GM18868 (cell line): Measurements from ENCODE around the gene COMP.
"Not testable (repeated sequence)": the region's sequence is repeated elsewhere in the genome, so short reads cannot be mapped to it uniquely, and the experiment has no call there.

ENCODE experiments used
- ATAC-seq: cut with Tn5 transposase; IDR thresholded peaks from one replicate; pipeline ENCODE4 v1.9.1; 2021; ENCODE audit warnings: mild to moderate bottlenecking, moderate library complexity; ENCODE audit not compliant: unreplicated experiment

COMP gene

DNA sequence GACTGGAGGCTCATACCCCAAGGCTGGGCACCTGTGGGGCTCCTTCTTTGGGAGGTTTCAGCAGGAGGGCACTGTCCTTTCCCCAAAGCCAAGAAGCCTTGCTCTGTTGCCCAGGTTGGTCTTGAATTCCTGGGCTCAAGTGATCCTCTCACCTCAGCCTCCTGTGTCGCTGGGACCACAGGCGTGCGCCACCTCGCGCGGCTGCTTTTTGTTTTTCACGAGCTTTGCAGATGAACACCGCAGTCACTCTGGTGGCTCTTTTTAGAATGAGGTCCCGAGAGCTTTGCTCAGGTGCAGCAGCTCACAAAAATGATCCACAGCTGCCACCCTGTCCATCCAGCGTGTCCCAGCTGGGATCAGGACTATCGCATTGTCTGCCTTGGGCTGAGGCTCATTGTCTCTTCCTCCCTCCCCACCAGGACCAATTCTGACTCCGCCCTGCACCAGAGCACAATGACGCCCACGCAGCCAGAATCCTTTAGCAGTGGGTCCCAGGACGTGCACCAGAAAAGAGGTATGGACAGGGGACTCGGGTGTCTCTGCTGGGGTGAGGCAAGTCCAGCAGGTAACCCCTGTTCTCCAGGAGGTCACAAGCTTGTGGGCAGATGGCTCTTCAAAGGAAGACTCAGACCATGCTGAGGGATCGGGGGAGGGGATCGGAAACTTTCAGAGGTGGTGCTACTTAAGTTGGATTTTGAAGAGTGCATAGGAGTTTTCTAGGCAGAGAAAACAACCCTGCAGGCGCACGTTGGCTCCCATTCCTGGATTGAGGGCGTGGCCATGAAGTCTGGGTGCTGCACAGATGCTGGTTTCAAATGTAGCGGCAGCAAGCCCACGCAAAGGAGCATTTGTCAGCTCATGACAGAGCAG lies 41.5 kb downstream of the COMP start:
- no peak for ATAC-seq

DNA sequence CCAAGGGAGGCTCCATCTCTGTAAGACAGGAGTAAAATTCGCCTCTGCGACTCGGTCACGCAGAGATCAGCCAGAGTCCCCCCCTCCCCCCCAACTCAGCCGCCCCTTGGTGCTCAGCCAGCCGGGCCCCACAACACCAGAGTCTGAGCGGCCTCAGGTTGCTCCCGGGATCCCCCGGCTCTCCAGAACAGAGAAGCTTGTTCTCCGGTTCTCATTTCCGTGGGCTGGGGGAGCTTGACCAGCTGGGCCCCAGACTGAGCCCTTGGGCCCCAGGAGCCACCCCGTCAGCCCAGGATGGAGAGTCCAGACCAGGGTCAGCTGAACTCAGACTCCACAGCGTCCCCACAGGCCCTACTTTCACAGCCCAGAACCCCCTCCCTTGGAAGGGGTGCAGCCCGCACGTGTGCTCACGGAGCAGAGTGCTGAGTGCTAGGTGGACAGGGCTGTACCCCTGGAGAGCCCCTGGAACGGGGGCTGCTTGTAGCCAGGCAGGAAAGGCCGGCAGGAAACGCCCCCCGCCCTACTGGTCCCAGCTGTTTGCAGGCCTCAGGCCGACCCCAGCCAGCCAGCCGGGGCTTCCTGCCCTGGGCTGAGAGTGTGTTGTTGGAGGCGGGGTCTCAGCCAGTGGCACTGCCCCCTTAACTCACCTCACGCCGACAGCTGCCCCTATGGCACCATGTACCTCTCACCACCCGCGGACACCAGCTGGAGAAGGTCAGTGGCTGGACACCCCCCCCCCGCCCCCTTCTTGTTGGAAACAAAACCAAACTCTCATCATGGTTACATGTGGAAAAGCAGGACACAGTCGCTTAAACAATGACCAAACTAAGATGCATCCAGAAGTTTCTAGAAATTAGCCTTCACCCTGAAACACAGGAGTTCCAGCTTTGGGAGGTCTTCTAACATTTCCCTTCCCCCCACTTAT lies 44.4 kb downstream of the COMP start:
- no peak for ATAC-seq

DNA sequence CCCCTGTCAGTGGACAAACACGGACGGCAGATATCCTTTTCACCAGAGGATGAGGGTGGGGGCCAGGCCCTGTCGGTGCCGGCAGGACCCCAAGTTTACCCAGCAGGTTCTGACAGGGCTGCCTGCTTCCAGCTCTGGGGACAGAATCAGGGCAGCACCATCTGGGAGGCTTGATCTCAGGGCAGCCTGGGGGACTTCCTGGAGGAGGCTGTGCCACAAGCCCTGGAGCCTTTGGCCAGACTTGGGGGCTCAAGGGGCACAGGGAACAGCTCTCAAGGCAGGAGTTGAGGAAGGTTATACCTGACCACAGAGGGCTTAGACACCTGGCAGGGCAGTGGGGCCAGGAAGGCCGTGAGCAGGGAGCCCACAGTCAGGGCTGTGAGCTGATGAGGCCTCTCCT lies 45.2 kb downstream of the COMP start:
- no peak for ATAC-seq

DNA sequence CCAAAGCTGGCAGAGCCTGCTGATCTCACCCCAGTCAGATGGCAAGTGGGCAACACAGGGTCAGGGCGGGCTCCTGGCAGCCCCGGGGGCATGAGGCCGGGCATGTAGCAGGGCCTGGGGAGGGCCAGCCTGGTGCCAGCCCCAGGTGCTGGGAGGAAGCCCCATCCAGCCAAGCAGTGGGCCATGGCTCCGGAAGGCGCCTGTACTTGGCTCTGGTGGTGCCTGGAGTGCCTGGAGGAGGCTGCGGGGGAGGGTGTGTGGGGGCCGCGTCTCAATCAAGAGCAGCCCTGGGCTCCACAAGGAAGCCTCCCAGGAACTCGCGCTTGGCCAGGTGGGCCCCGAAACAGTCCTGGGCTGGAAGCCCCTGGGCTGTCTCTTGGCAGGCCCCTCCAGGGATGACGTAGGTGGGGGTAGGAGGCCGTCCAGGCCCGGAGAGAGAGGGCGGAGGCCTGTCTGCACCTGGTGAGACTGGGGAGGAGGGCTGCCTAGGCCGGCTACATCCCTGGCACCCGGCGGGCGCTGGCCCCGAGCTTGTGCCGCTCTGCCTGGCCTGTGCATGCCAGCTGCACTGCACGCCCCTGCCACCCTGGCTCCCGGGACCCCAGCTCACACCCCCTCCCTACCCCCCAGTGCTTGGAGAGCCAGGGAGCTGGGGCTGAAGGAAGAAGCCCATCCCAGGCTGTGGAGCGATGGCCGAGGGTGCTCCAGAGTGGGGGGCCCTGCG lies 45.9 kb downstream of the COMP start:
- no peak for ATAC-seq

DNA sequence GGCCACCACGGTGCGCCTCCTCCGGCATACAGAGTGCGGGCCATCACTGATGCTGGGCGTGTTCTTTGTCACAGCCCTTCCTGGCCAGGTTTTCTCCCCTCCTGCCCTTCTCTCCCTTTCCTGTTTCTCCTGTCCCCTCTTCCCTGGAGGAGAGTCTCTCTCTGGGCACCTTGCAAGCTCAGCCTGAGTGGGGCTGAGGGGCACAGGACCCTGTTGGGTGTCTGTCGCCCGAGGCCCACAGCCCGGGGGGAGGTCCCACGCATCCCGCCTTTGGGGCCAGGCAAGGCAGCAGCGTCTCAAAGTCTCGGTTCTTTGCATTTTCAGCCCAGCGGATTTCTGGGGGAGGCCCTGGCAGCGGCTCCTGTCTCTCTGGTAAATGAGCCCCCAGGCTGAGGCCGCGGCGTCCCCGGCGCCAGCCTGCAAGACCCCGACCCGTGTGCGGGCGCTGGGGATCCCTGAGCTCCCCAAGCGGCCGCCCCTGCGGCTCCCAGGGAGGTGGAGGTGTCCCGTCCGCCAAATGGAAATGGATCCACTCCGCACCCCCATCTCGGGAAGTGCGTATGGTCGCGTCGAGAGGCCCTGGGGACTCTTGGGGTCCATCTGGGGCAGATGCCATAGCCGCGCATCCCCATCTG lies 47.2 kb downstream of the COMP start:
- no peak for ATAC-seq

DNA sequence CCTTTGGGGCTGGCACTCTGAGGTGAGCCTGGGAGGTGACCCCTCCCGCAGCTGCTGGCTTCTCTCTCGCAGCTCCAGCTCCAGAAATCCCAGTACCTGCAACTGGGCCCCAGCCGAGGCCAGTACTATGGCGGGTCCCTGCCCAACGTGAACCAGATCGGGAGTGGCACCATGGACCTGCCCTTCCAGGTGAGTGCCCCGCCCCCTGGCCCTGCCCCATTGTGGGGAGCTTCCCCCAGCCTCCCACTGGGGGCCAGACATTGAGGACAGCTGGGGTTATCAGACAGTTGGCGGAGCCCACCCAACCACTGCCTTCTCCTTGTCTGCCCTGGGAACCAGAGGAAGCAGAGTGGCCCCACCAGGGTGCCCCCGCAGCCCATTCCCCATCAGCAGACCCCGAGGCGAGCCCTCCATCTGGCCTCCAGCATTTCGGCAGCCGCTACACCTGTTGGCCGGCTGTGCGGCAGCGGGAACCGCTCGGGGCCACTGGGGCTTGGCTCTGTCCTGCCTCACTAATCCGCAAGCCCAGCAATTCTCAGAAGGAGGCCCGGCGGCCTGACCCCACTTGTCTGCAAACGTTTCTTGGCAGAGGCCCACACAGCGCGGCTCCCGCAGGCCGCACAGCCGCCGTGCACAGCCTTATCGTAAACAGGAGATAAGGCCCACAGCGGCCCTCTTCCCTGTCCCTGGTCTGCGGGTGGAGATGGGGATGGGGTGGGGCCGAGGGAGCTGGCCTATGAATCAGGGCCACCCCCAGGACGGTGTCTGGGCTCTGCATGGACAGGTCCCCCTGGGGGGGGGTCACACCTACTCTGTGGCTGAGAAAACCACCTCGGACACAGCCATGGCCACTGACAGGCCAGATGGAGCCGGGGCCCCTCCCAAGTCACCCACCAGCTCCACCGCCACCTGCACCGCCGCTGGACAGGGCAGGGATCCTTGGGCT lies 48.0 kb downstream of the COMP start:
- ATAC-seq, result no peak

DNA sequence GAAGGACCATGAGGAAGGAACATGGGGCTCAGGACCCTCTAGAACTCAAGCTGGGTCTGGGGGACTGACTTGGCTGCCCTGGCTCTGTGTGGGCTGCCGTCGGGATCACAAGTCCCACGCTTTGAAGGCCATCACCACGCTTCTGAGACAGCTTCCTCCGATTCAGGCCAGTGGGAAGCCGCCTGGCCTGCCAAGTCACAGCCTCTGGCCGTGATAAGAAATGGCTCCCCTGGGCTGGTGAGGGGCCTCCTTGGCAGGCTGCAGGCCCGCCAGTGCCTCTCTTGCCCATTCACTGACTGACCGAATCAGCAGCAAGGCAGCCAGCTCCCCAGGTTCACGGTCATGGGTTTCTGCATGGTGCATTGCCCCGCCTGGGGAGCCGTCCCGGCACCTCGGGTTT lies 48.8 kb downstream of the COMP start:
- no peak for ATAC-seq

DNA sequence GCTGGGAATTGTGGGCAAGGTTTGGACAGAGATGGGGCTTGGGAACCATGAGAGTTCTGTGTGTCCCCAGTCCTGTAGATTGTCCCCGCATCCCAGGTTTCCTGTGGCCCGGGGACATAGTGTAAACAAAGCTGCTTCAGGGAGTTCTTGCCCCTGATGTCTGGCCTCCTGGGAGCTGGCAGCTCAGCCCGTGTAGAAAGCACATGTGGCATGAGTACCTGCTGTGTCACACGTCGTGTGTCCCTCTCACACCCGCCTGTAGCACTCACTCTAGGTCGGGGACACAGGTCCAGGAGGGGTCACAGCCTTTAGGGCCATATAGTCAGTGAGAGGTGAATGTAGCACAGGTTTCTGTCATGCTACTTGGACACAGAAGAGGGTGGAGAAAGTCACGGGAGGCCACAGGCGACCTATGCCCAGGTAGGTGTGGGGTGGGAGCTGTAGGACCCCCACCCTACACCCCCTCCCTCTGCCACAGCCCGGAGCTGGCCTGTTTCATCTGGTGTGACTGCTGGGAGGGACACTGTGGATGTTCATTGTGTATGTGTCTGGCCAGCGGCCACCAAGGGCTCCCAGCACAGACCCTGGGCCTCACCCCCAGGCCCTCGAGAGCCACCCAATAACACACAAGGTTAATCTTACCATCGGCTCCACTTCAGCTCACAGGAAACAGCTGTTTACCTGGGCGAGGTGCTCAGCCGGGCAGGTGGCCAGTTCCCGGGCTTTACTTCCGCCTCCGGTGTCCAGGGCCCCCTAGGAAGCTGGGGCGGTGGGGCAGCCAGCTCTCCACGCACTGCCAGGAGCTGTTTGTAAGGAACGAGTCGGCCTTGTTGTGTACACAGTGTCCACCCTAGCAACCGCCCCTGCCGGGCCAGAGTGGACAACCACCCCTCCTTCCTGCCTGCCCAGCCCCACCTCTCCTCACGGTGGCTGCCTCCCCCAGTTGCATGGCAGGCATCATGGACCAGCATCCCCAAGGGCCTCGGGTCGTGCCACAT lies 49.7 kb downstream of the COMP start:
- ATAC-seq, result no peak

DNA sequence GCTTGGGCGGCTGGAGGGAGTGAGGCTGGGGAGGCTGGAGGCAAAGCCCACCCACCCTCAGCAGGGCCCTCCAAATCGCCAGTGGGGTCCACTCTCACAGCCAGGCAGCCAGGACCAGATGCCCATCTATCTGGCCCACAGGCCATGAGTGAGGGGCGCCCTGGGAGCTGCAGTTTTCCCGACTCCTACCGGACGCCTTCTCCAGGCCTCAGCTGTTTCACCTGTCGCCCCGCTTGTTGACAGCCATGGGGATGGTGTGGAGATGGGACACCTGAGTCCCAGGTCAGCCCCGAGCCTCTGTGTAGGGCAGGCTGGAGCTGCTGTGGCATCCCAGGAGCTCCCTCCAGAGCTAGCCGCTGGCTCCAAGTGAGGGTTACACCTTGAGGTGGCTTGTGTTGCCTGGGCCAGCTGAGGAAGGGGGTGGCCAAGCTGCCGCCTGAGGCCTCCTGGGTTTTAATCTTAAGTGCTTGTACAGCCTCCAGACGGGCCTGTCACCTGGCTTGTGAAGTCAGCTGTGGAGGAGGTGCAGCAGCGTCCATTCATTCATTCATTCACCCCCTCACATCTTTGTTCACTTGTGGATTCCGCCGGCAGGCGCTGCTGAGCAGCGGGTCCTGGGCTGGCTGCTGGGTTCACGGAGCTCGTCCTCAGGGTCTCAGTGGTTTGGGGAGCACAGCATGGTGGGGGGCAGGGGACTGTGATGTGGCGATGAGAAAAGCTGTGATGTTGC lies 52.0 kb downstream of the COMP start:
- no peak for ATAC-seq

DNA sequence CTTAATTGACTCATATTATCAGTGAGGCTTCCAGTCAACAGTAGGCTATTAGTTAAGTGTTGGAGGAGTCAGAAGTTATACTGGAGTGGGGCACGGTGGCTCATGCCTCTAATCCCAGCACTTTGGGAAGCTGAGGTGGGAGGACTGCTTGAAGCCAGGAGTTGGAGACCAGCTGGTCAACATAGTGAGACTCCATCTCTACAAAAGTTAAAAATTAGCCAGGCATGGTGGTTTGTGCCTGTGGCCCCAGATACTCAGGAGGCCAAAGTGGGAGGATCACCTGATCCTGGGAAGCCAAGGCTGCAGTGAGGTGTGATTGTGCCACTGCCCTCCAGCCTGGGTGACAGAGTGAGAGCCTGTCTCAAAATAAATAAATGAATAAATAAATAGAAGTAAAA lies 53.2 kb downstream of the COMP start:
- no peak for ATAC-seq

DNA sequence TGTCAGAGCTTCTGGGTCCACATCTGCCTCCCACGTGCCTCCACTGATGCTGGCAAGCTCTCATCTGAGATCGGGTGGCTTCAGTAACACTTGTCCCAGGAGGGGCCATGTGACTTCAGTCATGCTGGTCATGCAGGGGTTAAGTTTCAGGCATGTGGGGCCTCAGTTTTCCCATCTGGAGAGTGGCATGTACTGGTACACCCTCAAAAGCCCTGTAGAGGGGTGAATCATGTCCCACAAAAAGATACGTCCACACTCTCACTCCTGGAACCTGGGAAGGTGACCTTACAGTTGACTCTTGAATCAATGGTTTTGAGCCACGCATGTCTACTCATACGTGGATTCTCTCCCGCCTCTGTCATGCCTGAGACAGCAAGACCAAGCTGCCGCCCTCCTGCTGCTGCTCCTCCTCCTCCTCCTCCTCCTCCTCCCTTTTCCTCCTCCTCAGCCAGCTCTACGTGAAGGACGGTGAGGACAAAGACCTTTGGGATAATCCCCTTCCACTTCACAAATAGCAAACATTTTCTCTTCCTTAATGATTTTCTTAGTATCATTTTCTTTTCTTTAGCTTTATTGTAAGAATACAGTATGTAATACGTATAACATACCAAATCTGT lies 53.7 kb downstream of the COMP start:
- ATAC-seq, result no peak

DNA sequence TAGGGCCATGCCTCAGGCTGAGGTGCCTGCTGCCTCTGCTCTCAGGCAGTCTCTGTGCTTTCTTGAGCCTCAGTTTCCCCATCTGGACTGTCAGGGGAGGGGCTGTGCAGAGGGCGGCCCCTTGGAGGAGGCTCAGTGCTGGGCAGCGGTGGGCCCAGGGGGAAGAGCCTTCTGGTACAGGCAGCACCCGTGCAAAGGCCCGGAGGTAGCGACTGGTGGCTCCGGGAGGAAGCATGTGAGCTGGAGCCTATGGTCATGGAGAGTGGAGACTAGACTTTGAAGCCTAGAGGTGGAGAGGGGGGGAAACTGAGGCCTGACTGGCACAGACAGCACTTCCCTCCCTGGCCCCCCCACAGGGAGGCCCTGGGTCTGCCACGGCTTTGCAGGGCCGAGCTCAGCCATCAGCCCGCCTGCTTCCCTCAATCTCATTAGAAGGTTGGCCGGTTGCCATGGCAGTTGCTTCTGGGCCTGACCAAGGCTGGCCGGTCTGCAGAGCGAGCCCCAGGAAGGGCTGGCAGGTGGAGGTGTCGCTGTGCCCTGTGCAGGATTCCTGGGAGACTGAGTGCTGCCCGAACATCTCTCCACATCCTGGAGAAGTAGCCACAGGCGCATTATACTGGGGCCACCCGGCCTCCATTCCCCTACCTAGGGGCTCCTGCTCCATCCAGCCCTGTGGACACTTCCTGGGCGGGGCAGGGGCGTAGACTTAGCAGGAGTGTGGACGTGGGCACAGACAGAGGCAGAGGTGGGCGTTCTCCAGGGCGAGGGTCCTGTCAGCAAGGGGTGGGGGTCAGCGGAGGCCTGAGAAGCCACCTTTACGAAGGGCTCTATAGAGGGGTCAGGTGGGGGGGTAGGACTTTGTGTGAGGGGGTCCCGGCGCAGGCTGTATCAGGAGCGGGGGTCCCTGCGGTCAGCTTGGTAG lies 54.4 kb downstream of the COMP start:
- ATAC-seq, result no peak

DNA sequence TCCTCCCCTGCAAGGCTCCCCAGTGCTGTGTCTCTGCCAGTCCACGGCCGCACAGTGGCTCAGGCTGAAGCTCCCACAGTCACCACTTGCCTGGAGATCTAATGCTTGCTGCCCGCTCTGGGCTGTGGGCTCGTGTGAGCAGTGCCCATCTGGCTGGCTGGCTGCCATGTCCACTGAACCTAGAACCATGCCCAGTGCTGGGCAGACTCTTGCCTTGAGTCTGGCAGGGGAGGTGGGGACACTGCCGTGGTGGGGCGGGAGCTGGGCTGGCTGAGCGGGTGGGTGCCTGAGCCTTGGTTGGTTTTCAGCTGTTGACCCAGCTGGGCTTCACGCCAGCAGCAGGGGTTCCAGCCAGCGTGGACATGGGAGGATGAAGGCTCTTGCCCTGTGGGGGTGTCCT lies 55.4 kb downstream of the COMP start:
- no peak for ATAC-seq

DNA sequence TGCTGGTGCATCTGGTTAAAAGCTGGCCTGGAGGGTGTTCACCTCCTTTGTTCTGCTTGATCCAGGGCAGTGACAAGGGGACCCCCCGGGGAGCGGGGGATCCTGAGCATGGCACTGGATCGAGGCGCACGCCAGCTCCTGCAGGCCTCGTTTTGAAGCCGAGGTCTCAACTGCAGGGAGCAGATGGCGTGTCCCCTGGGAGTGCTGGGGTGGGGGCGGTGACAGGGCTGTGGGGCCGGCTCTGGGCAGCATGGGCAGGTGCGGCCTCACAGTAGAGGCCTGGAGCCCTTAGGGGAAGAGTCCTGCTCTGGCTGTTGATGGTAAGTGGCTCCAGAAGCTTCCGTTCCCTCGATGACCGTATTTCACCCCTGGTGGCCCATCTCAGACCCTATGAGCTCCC lies 55.8 kb downstream of the COMP start:
- ATAC-seq, result no peak

DNA sequence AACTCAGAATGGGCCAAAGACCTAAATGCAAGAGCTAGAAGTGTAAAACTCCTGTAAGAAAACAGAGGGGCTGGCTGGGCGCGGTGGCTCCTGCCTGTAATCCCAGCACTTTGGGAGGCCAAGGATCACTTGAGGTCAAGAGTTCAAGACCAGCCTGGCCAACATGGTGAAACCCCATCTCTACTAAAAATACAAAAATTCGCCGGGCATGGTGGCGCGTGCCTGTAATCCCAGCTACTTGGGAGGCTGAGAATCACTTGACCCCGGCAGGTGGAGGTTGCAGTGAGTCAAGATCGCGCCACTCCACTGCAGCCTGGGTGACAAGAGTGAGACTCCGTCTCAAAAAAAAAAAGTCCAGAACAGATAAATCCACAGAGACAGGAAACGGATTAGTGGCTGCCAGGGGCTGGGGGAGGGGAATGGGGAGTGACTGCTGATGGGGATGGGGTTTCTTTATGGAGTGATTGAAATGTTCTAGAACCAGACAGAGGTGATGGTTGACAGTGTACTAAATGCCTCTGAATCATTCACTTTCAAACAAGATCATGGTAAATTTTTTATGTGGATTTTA lies 57.3 kb downstream of the COMP start:
- not testable (repeated sequence) for ATAC-seq

DNA sequence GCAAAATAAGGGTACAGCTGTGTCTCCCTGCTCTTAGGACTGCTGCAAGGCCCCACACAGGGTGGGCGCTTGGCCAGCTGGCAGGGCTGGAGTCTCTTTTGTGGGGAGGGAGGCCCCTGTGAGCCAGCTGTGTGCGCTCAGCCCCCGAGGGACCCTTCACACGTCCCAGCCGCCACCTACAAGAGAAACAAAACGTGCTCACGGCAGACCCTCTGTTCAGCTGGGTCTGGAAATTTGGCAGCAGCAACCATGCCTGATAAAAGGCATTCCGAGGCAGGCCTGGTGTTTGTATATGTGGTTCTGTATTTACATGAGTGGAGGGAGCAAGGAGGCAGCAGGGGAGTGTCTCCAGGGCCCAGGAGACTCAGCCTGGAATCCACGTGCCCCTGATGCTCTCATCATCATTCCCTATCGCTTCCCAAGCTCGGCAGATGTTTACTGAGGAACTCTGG lies 57.9 kb downstream of the COMP start:
- ATAC-seq, result no peak
